GM12872 (cell line): Measurements from ENCODE around the gene SRSF11.

Experiments
- TF ChIP-seq, protein P1 (sequence below): IDR thresholded peaks from 3 replicates; pipeline ENCODE4 v1.5.1; 2011; ENCODE audit warnings: low read depth, mild to moderate bottlenecking, low read length, moderate library complexity; ENCODE audit not compliant: insufficient read depth

Gene SRSF11

DNA sequence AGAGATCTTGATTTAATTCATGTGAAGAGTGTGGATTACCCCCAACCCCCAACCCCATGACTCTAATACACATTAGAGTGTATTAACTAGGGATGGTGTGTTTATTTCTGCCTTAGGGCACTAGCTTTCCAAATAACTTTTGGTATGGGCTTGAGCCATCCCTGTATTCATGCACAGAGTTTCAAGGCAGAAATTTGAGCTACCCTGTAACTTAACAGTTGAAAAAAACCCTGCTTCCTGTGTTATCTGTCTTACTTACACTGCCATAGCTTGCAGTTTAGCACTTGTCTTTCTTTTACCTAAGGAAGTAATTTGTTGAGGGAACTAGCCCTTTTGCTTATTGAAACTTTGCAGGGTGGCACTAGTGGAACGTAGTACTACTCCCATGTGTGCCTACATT is 6.3 kb downstream of the SRSF11 start:
- TF ChIP-seq, protein P1, sequence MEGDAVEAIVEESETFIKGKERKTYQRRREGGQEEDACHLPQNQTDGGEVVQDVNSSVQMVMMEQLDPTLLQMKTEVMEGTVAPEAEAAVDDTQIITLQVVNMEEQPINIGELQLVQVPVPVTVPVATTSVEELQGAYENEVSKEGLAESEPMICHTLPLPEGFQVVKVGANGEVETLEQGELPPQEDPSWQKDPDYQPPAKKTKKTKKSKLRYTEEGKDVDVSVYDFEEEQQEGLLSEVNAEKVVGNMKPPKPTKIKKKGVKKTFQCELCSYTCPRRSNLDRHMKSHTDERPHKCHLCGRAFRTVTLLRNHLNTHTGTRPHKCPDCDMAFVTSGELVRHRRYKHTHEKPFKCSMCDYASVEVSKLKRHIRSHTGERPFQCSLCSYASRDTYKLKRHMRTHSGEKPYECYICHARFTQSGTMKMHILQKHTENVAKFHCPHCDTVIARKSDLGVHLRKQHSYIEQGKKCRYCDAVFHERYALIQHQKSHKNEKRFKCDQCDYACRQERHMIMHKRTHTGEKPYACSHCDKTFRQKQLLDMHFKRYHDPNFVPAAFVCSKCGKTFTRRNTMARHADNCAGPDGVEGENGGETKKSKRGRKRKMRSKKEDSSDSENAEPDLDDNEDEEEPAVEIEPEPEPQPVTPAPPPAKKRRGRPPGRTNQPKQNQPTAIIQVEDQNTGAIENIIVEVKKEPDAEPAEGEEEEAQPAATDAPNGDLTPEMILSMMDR: no peak

- TF ChIP-seq, protein P1: no peak
These were observed 7.5 kb downstream of the SRSF11 start for GRCh38 chr1:70228670-70229069.

GRCh38 chr1:70231475-70231874 is 10.3 kb downstream of the SRSF11 start:
- TF ChIP-seq, protein P1: no peak

DNA sequence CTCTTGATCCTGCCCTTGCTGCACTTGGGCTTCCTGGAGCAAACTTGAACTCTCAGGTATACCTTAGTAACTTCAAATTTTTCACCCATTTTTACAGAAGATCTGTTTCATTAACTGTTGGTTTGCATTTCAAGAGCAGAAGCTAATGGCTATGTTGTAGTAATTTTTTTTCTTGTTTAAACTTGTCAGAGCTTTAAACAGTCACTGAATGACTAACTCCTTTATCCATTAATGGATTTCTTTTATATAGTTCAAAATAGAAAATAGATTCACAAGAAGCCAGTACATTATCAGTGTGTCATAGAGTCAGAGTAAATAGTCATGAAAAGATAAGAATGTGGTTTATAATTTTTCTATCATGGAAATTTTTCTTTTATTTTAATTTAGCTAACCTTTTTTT is 13.6 kb downstream of the SRSF11 start:
- TF ChIP-seq, protein P1: no peak

- TF ChIP-seq, protein P1: no peak
These were observed 18.8 kb downstream of the SRSF11 start for GRCh38 chr1:70239940-70240339.

DNA sequence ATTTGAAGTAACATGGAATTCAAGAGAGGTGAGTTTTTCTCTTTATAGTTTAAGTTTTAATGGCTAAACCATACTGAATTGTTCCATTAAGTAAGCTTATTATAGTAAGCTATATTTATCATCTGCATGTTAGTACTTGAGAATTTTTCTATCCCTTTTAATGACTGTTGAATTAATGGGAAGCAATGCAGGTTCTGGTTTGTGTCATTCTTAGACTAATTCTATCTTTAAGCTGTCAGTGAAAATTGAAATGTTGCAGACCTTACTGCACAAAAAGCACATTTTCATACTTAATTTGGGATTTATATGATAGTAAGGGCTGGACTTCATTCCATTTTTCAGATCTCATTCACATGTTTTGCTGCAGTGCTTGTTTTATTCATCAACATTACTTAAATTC is 25.9 kb downstream of the SRSF11 start:
- TF ChIP-seq, protein P1: no peak

GRCh38 chr1:70247768-70248167 is 26.6 kb downstream of the SRSF11 start:
- TF ChIP-seq, protein P1: no peak

DNA sequence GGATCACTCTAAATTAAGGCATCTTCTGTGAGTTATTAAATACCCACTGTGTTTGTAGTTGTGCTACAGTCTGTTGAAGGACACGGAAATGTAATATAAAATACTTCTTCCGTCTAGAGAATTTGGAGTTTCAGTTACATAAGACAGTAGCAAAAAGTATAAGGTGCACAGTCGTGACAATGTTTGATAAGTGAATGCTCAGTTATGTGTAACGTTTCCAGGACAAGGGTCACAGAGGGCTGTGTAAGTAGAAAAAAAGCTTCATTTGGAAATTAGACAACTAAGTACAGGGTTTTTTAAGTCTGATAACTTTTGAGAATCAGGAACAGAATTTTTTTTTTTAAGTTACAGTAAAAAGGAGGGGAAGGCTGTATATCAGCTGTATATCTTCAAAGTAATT is 27.5 kb downstream of the SRSF11 start:
- TF ChIP-seq, protein P1: no peak
